T-helper 1 cell treated with Interleukin-12 subunit alpha and Interleukin-12 subunit beta and Interleukin-4 antibody, amounts not matched to agents 30 μg/mL and 1 μg/mL, for 36 hours (primary cell): ENCODE data around the gene THOP1.
"Not testable (repeated sequence)": the region's sequence is repeated elsewhere in the genome, so short reads cannot be mapped to it uniquely, and the experiment has no call there.

Experiments used
- H3K27ac Mint-ChIP-seq: one replicate; pipeline ENCODE4 v1.8.0; 2021; ENCODE audit warnings: mild to moderate bottlenecking, mixed read lengths
- H3K27me3 Mint-ChIP-seq: one replicate; pipeline ENCODE4 v1.8.0; 2021; ENCODE audit warnings: low read depth, mixed read lengths
- H3K36me3 Mint-ChIP-seq: one replicate; pipeline ENCODE4 v1.8.0; 2021; ENCODE audit warnings: low read depth, mixed read lengths
- H3K4me1 Mint-ChIP-seq: one replicate; pipeline ENCODE4 v1.8.0; 2021; ENCODE audit warnings: low read depth, mixed read lengths
- H3K4me3 Mint-ChIP-seq: one replicate; pipeline ENCODE4 v1.8.0; 2021; ENCODE audit warnings: mild to moderate bottlenecking, moderate library complexity, mixed read lengths
- H3K9me3 Mint-ChIP-seq: one replicate; pipeline ENCODE4 v1.8.0; 2021; ENCODE audit warnings: mixed read lengths

THOP1 gene

DNA sequence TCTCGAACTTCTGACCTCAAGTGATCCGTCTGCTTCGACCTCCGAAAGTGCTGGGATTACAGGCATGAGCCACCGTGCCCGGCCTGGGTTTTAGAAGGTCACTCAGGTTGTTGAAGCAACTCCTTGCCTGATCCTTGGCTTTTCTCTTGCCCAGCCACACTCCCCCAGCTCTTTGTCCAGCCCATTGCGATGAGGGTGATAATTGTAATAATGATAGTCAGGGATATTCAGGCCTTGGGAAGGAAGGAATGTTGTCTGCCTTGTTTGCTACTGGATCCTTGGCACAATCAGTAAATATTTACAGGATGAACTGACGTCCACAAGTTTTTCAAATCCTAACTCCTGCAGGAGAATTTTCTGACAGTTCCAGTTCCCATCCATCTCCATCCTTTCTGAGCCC lies 1.8 kb downstream of the THOP1 start:
- Mint-ChIP-seq H3K4me3 (peak overlapping the region; percentile 60), H3K4me1 (peaks cover 25% of the 10 kb centered on the region), H3K36me3 (peaks cover 7% of the 10 kb centered on the region), H3K27ac (no peak overlapping the region), H3K27me3 (no peaks in the 10 kb centered on the region), H3K9me3 (no peaks in the 10 kb centered on the region)

DNA sequence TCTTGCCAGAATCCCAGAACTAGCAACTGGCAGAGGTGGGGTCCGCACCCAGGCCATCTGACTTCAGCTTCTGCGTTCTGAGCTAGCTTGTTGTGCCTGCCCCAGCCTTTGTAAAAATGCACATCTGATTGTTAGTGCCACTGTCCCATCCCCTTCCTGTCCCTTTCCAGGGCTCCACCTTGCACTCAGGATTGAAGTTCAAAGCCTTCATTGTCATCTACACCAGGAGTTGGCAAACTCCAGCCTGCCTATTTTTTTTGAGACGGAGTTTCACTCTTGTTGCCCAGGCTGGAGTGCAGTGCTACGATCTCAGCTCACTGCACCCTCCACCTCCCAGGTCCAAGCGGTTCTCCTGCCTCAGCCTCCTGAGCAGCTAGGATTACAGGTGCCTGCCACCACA lies 2.9 kb downstream of the THOP1 start:
- no peaks in the 10 kb centered on the region for H3K27me3 Mint-ChIP-seq
- peaks cover 10% of the 10 kb centered on the region for H3K36me3 Mint-ChIP-seq
- peaks cover 21% of the 10 kb centered on the region for H3K4me1 Mint-ChIP-seq
- H3K4me3 Mint-ChIP-seq = no peak overlapping the region
- H3K27ac Mint-ChIP-seq = no peak overlapping the region
- H3K9me3 Mint-ChIP-seq = no peaks in the 10 kb centered on the region

DNA sequence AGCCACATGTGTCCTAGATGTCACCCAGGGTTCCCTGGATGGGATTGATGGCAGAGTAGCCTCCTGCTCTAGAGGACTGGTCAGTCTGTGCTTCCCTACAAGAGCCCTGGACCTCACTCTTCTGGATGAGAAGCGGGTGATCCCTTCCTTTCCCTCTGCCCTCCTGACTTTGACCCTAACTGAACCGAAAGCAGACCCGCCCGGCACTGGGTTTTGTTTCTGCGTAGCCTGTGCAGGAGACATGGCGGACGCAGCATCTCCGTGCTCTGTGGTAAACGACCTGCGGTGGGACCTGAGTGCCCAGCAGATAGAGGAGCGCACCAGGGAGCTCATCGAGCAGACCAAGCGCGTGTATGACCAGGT lies 4.9 kb downstream of the THOP1 start:
- Mint-ChIP-seq H3K27me3 (no peaks in the 10 kb centered on the region), H3K4me3 (no peak overlapping the region), H3K27ac (no peak overlapping the region), H3K4me1 (peaks cover 11% of the 10 kb centered on the region), H3K9me3 (no peaks in the 10 kb centered on the region), H3K36me3 (peaks cover 14% of the 10 kb centered on the region)

DNA sequence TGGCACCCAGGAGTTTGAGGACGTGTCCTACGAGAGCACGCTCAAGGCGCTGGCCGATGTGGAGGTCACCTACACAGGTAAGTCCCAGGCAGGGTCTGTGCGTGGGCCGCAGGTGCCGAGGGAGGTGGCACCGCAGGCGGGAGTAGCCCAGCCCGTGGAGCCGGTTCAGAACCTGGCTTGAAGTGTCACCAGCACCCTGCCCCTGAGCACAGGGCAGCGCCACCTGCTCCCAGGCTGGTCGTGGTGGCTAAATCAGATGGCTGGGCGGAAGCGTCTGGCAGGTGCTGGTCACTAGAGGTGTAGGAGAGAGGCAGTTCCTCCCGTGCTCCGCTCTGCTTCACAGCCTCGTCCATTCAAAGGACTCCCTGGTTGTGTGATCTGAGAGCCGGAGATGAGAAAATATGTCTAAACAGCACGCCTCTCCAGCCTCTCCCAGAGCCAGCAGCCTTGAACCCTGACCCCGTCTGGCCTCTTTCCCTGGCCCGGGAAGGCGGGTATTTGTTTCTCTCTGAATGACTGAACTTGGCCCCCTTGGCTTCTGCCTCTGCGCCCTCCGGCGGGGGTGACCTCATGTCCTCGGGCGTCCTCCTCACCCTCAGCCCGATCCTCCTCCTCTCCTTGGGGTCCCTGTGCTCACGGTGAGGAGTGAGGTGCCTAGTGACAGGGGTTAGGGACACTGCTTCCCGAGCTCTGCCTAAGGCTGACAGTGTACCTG lies 5.4 kb downstream of the THOP1 start:
- Mint-ChIP-seq H3K4me3 (no peak overlapping the region), H3K27me3 (no peaks in the 10 kb centered on the region), H3K9me3 (no peaks in the 10 kb centered on the region), H3K36me3 (peaks cover 18% of the 10 kb centered on the region), H3K27ac (no peak overlapping the region), H3K4me1 (peaks cover 10% of the 10 kb centered on the region)

DNA sequence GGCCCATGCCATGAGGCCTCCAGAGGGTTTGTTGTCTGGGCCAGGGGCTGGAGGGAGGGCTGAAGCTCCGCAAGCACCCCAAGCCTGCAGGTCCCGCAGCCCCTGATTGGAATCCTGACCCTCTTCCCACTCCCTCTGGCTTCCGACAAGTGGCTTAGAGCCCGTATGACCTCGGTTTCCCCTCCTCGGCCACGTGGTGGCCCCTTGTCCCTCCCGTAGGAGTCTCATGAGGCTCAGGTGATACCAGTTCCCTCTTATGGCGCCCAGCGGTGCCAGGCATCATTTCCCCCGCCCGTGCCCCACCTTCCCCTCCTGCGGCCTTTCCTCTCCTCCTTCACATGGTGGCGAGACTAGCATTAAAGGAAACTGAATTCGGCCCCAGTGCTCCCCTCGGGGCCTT lies 6.1 kb downstream of the THOP1 start:
- H3K27me3 Mint-ChIP-seq = no peaks in the 10 kb centered on the region
- no peak overlapping the region for H3K27ac Mint-ChIP-seq
- H3K4me3 Mint-ChIP-seq = no peak overlapping the region
- peaks cover 22% of the 10 kb centered on the region for H3K36me3 Mint-ChIP-seq
- peaks cover 7% of the 10 kb centered on the region for H3K4me1 Mint-ChIP-seq
- no peaks in the 10 kb centered on the region for H3K9me3 Mint-ChIP-seq

DNA sequence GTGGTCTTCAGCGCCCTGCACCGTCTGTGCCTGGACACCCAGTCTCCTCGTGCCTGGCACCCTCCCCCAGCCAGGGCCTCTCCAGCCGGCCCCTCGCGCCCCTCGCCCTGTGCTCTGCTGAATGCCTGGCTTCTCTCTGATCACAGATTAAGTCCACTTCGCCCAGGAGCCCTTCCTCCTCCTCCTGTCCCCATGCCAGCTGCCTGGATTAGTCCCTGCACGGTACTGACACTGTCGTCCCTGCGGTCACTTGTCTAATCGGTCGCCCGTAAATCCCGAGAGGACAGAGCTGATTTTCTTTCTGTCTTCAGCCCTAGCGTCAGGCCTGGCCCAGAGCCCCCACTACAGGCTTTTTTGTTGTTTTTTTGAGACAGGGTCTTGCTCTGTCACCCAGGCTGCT lies 6.6 kb downstream of the THOP1 start:
- Mint-ChIP-seq H3K9me3 (no peaks in the 10 kb centered on the region), H3K27me3 (no peaks in the 10 kb centered on the region), H3K4me3 (no peak overlapping the region), H3K27ac (no peak overlapping the region), H3K36me3 (peaks cover 22% of the 10 kb centered on the region), H3K4me1 (peaks cover 7% of the 10 kb centered on the region)

DNA sequence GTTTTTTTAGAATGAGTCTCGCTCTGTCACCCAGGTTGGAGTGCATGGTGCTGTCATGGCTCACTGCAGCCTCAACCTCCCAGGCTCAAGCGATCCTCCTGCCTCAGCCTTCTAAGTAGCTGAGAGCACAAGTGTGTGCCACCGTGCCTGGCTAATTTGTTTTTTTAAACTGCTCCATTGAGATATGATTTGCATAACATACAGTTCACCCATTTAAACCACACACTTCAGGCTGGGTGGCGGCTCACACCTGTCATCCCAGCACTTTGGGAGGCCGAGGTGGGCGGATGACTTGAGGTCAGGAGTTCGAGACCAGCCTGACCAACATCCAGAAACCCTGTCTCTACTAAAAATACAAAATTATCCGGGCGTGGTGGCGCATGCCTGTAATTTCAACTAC lies 7.4 kb downstream of the THOP1 start:
- H3K9me3 Mint-ChIP-seq, H3K27me3 Mint-ChIP-seq, H3K4me1 Mint-ChIP-seq, H3K27ac Mint-ChIP-seq, H3K4me3 Mint-ChIP-seq: not testable (repeated sequence)
- H3K36me3 Mint-ChIP-seq = peaks cover 17% of the 10 kb centered on the region

DNA sequence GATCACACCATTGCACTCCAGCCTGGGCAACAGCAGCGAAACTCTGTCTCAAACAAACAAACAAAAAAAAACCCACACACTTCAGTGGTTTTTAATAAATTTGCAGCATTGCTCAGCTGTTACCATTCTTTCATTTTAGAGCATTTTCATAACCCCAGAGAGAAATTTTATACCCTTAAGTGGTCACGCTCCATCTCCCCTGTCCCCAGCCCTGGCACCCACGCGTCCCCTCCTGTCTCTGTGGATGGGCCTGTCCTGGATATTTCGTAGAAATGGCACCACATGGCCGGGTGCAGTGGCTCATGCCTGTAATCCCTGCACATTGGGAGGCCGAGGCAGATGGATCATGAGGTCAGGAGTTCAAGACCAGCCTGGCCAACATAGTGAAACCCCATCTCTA lies 7.8 kb downstream of the THOP1 start:
- Mint-ChIP-seq H3K36me3 (peaks cover 17% of the 10 kb centered on the region), H3K9me3 (no peaks in the 10 kb centered on the region), H3K27ac (no peak overlapping the region), H3K4me1 (peaks cover 2% of the 10 kb centered on the region), H3K27me3 (no peaks in the 10 kb centered on the region), H3K4me3 (no peak overlapping the region)

DNA sequence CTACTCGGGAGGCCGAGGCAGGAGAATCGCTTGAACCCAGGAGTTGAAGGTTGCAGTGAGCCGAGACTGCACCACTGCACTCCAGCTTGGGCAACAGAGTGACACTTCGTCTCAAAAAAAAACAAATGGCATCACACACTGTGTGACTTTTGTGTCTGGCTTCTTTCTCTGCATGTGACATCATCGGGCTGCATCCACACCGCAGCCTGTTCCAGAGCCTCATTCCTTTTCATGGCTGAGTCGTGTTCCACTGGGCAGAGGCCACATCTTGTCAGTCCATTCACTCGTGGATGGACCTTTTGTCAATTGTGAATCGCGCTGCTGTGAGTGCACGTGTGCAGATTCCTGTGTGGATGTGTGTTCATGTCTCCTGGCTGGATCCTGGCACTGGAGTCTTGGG lies 8.3 kb downstream of the THOP1 start:
- Mint-ChIP-seq H3K27ac (no peak overlapping the region), H3K27me3 (no peaks in the 10 kb centered on the region), H3K4me1 (peaks cover 2% of the 10 kb centered on the region), H3K9me3 (no peaks in the 10 kb centered on the region), H3K4me3 (no peak overlapping the region), H3K36me3 (peaks cover 17% of the 10 kb centered on the region)

DNA sequence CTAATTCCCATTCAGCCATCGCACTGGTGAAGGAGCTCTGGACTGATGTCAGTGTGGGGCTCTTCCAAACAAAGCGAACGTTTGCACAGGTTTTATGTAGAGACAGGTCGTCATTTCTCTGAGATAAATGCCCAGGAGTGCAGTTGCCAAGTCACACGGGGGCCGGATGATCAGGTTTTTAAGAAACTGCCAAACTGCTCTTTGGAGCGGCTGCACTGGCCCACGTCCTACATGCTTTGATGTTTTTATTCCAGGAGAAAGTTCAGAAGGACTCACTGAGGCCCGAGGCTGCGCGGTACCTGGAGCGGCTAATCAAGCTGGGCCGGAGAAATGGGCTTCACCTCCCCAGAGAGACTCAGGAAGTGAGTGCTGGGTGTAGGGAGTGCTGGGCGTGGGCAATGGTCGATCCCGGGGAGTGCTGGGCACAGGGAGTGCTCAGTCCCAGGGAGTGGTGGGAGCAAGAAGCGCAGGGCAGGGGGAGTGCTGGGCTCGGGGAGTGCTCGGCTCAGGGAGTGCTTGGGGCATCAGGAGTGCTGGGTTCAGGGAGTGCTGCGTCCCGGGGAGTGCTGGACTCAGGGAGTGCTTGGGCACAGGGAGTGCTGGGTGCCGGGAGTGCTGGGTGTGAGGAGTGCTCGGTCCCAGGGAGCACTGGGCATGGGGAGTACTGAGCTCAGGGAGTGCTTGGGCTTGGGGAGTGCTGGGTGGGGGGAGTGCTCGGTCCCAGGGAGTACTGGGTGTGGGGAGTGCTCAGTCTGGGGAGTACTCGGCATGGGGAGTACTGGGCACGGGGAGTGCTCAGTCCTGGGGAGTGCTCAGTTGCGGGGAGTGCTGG lies 10.7 kb downstream of the THOP1 start:
- H3K4me1 Mint-ChIP-seq = no peaks in the 10 kb centered on the region
- H3K27ac Mint-ChIP-seq = no peak overlapping the region
- H3K36me3 Mint-ChIP-seq = peaks cover 17% of the 10 kb centered on the region
- no peak overlapping the region for H3K4me3 Mint-ChIP-seq
- no peaks in the 10 kb centered on the region for H3K9me3 Mint-ChIP-seq
- no peaks in the 10 kb centered on the region for H3K27me3 Mint-ChIP-seq

DNA sequence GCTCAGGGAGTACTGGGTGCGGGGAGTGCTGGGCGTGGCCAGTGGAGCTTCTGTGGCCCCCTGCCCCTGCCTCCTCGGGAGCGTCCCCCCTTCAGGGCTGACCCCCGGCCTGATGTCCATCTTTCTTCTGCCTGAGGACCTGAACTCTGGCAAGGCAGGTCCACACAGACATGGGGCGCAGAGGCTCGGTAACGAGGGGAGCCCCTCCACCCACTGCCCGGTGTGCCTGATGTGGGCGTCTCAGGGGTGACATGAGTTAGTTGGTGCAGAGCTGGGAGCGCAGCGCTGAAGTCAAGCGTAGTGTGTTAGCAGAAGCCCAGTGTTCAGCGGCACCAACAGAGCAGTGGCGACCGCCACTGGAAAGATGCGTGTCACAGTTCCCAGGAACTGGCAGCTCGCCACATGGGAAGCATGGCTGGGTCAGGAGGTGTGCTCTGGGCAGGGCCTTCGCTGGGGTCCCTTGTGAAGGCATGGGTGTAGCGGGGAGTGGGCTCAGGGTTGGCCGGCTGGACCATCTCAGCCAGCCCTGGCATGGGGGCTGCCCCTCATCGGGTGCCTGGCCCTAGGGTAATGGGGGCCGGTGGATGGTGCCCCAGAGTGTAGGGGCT lies 11.5 kb downstream of the THOP1 start:
- peaks cover 17% of the 10 kb centered on the region for H3K36me3 Mint-ChIP-seq

DNA sequence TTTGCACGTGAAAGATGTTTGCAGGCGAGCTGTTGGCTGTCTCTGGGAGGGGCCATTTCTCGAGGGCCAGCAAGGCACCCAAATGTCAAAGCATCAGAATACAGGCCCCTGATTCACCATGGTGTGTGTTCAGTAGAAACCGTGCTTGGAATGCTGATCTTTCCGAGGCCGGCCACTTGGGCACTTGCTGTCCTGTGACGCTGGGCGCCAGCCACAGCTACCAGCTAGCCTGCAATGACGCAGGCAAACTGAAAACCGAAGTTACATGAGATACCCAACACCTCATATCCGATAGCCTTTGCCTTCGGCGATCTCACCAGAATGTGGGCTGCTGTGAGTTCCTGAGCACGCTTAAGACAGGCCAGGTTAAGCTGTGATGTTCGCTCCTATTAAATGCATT lies 12.0 kb downstream of the THOP1 start:
- Mint-ChIP-seq H3K27ac (no peak overlapping the region), H3K4me1 (no peaks in the 10 kb centered on the region), H3K9me3 (no peaks in the 10 kb centered on the region), H3K36me3 (peaks cover 17% of the 10 kb centered on the region), H3K4me3 (no peak overlapping the region), H3K27me3 (no peaks in the 10 kb centered on the region)

More for the DNA sequence above, 11.5 kb downstream of the THOP1 start:
- no peak overlapping the region for H3K4me3 Mint-ChIP-seq
- no peaks in the 10 kb centered on the region for H3K27me3 Mint-ChIP-seq
- H3K9me3 Mint-ChIP-seq = no peaks in the 10 kb centered on the region
- H3K27ac Mint-ChIP-seq = no peak overlapping the region
- no peaks in the 10 kb centered on the region for H3K4me1 Mint-ChIP-seq

DNA sequence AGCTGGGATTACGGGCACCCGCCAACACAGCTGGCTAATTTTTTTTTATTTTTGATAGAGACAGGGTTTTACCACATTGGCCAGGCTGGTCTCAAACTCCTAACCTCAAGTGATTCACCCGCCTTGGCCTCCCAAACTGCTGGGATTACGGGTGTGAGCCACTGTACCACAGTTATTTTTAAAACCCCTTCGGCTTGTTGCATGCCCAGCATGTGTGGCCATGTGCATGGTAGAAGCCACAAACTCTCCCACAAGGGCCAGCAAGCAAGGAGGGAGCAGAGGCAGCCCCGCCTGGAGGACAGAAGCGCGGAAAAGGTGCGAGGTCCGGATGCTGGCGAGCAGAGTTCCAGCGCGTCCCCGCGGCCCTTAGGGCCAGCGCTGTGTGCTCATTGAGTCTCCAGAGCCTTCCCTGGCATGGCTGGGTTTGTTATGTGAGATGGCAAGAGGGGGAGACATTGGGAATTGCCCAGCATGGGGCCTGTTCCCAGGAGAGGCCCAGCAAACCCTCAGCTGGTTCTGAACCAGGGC lies 12.9 kb downstream of the THOP1 start:
- H3K4me1 Mint-ChIP-seq = no peaks in the 10 kb centered on the region
- no peaks in the 10 kb centered on the region for H3K9me3 Mint-ChIP-seq
- H3K36me3 Mint-ChIP-seq = peaks cover 14% of the 10 kb centered on the region
- H3K27ac Mint-ChIP-seq = no peak overlapping the region
- H3K4me3 Mint-ChIP-seq = no peak overlapping the region
- H3K27me3 Mint-ChIP-seq = no peaks in the 10 kb centered on the region

DNA sequence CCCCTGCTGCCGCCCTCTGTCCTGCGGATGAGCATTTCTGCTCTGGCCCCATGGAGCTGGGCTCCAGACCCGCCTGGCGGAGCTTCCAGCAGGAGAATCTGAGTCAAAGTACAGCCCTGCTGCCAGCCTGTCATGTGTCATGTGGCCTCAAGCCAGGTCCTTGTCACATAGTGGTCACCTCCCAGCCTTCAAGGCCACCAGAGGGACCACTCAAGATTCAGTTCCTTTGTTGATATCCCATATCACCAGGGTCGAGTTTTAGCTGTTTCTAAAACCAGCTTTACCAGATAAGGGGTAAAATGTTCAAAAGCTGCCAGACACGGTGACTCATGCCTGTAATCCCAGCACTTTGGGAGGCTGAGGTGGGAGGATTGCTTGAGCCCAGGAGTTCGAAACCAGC lies 13.4 kb downstream of the THOP1 start:
- Mint-ChIP-seq H3K36me3 (peaks cover 12% of the 10 kb centered on the region), H3K4me1 (no peaks in the 10 kb centered on the region), H3K27ac (no peak overlapping the region), H3K4me3 (no peak overlapping the region), H3K27me3 (no peaks in the 10 kb centered on the region), H3K9me3 (no peaks in the 10 kb centered on the region)
